ENCODE results near the gene ROPN1B. TPM values are rescaled to one million over a fixed set of nuclear protein-coding genes. Genes with fewer than 3 reads are reported as not detected.
A peak's percentile ranks its signal among the peaks of the same experiment; 100 is the strongest.
"Not testable (repeated sequence)": the region's sequence is repeated elsewhere in the genome, so short reads cannot be mapped to it uniquely, and the experiment has no call there.

Gene ROPN1B
- polyA plus RNA-seq (2013, experiment 1 of 2): 0.07 TPM
- polyA plus RNA-seq (2013, experiment 2 of 2): not detected

GRCh38 chr3:125968701-125969592, at the start of gene ROPN1B:
Gene ROPN1B (plus strand): TSS chr3:125969178. CDS start chr3:125972055, 2,877 bp downstream.
- H3K4me2 ChIP-seq (ENCODE audit: low read length); H3K23ac ChIP-seq (ENCODE audit: low read length); H3K79me2 ChIP-seq (ENCODE audit: control insufficient read depth, insufficient read depth, low read length); DNase-seq; H3K27ac ChIP-seq (ENCODE audit: low read depth, low read length); H3K18ac ChIP-seq (ENCODE audit: low read length); H3K4me3 ChIP-seq (ENCODE audit: low read length); H3K27me3 ChIP-seq (ENCODE audit: insufficient read depth, low read length, poor library complexity); H3K56ac ChIP-seq (ENCODE audit: low read length); H3K4ac ChIP-seq (ENCODE audit: low read depth, low read length); H2BK120ac ChIP-seq (ENCODE audit: low read depth, low read length); H2BK5ac ChIP-seq (ENCODE audit: low read length); H2BK15ac ChIP-seq (replicated peaks; ENCODE audit: low read depth); H2AK5ac ChIP-seq (ENCODE audit: low read length); H3K79me1 ChIP-seq (ENCODE audit: low read length); H4K5ac ChIP-seq (ENCODE audit: low read length); H4K8ac ChIP-seq (ENCODE audit: low read depth, low read length); H3K4me1 ChIP-seq (ENCODE audit: control insufficient read depth, low read depth, low read length); H3K36me3 ChIP-seq (ENCODE audit: control insufficient read depth, insufficient read depth, low read length); H3K9ac ChIP-seq (ENCODE audit: low read length): not testable (repeated sequence)
- WGBS (ENCODE audit: extremely low coverage, insufficient coverage, low lambda C conversion rate): no CpG with 5 or more reads among the region's 50 CpGs

- not testable (repeated sequence) for H3K56ac ChIP-seq (ENCODE audit: low read length); H3K23ac ChIP-seq (ENCODE audit: low read length); H3K18ac ChIP-seq (ENCODE audit: low read length); H3K27ac ChIP-seq (ENCODE audit: low read depth, low read length); H3K4me3 ChIP-seq (ENCODE audit: low read length); H3K4me1 ChIP-seq (ENCODE audit: control insufficient read depth, low read depth, low read length); H3K4ac ChIP-seq (ENCODE audit: low read depth, low read length); H3K4me2 ChIP-seq (ENCODE audit: low read length); H3K79me1 ChIP-seq (ENCODE audit: low read length); H2BK15ac ChIP-seq (replicated peaks; ENCODE audit: low read depth); DNase-seq; H4K5ac ChIP-seq (ENCODE audit: low read length); H3K36me3 ChIP-seq (ENCODE audit: control insufficient read depth, insufficient read depth, low read length); H2AK5ac ChIP-seq (ENCODE audit: low read length); H2BK120ac ChIP-seq (ENCODE audit: low read depth, low read length); H3K79me2 ChIP-seq (ENCODE audit: control insufficient read depth, insufficient read depth, low read length); H4K8ac ChIP-seq (ENCODE audit: low read depth, low read length); H3K27me3 ChIP-seq (ENCODE audit: insufficient read depth, low read length, poor library complexity); H2BK5ac ChIP-seq (ENCODE audit: low read length); H3K9ac ChIP-seq (ENCODE audit: low read length)
- no CpG with 5 or more reads among the region's 10 CpGs for WGBS (ENCODE audit: extremely low coverage, insufficient coverage, low lambda C conversion rate)
These were observed 48.8 kb upstream of the ROPN1B start for GRCh38 chr3:125920191-125920590.

- peak overlapping the region; percentile 42 for H3K56ac ChIP-seq (ENCODE audit: low read length)
- DNase-seq; H2BK120ac ChIP-seq (ENCODE audit: low read depth, low read length); H2BK5ac ChIP-seq (ENCODE audit: low read length); H2BK15ac ChIP-seq (replicated peaks; ENCODE audit: low read depth); H4K5ac ChIP-seq (ENCODE audit: low read length); H3K79me1 ChIP-seq (ENCODE audit: low read length); H3K9ac ChIP-seq (ENCODE audit: low read length); H3K27me3 ChIP-seq (ENCODE audit: insufficient read depth, low read length, poor library complexity); H3K4me2 ChIP-seq (ENCODE audit: low read length); H3K36me3 ChIP-seq (ENCODE audit: control insufficient read depth, insufficient read depth, low read length); H3K18ac ChIP-seq (ENCODE audit: low read length); H3K27ac ChIP-seq (ENCODE audit: low read depth, low read length); H4K8ac ChIP-seq (ENCODE audit: low read depth, low read length); H3K23ac ChIP-seq (ENCODE audit: low read length); H2AK5ac ChIP-seq (ENCODE audit: low read length); H3K4me3 ChIP-seq (ENCODE audit: low read length); H3K4ac ChIP-seq (ENCODE audit: low read depth, low read length); H3K79me2 ChIP-seq (ENCODE audit: control insufficient read depth, insufficient read depth, low read length); H3K4me1 ChIP-seq (ENCODE audit: control insufficient read depth, low read depth, low read length): not testable (repeated sequence)
- WGBS (ENCODE audit: extremely low coverage, insufficient coverage, low lambda C conversion rate): no CpG with 5 or more reads among the region's 14 CpGs
These were observed 48.2 kb upstream of the ROPN1B start for GRCh38 chr3:125920751-125921279.

- WGBS (ENCODE audit: extremely low coverage, insufficient coverage, low lambda C conversion rate): no CpG with 5 or more reads among the region's 5 CpGs
- H3K18ac ChIP-seq (ENCODE audit: low read length); H2AK5ac ChIP-seq (ENCODE audit: low read length); H3K23ac ChIP-seq (ENCODE audit: low read length); H3K9ac ChIP-seq (ENCODE audit: low read length); H3K36me3 ChIP-seq (ENCODE audit: control insufficient read depth, insufficient read depth, low read length); H4K5ac ChIP-seq (ENCODE audit: low read length); H4K8ac ChIP-seq (ENCODE audit: low read depth, low read length); H3K27me3 ChIP-seq (ENCODE audit: insufficient read depth, low read length, poor library complexity); H2BK120ac ChIP-seq (ENCODE audit: low read depth, low read length); H2BK15ac ChIP-seq (replicated peaks; ENCODE audit: low read depth); H3K79me2 ChIP-seq (ENCODE audit: control insufficient read depth, insufficient read depth, low read length); H3K4me1 ChIP-seq (ENCODE audit: control insufficient read depth, low read depth, low read length); H2BK5ac ChIP-seq (ENCODE audit: low read length); H3K4me2 ChIP-seq (ENCODE audit: low read length); H3K4me3 ChIP-seq (ENCODE audit: low read length); H3K4ac ChIP-seq (ENCODE audit: low read depth, low read length); H3K27ac ChIP-seq (ENCODE audit: low read depth, low read length); H3K79me1 ChIP-seq (ENCODE audit: low read length): not testable (repeated sequence)
- DNase-seq: peak; percentile 82
- peak overlapping the region; percentile 42 for H3K56ac ChIP-seq (ENCODE audit: low read length)
These were observed 47.3 kb upstream of the ROPN1B start for GRCh38 chr3:125921712-125922111.

- not testable (repeated sequence) for H3K23ac ChIP-seq (ENCODE audit: low read length); H3K79me2 ChIP-seq (ENCODE audit: control insufficient read depth, insufficient read depth, low read length); H3K79me1 ChIP-seq (ENCODE audit: low read length); H4K5ac ChIP-seq (ENCODE audit: low read length); H3K4me2 ChIP-seq (ENCODE audit: low read length); H2BK5ac ChIP-seq (ENCODE audit: low read length); H3K4me3 ChIP-seq (ENCODE audit: low read length); H4K8ac ChIP-seq (ENCODE audit: low read depth, low read length); H2AK5ac ChIP-seq (ENCODE audit: low read length); H3K4ac ChIP-seq (ENCODE audit: low read depth, low read length); H3K27ac ChIP-seq (ENCODE audit: low read depth, low read length); H3K27me3 ChIP-seq (ENCODE audit: insufficient read depth, low read length, poor library complexity); H3K18ac ChIP-seq (ENCODE audit: low read length); H2BK120ac ChIP-seq (ENCODE audit: low read depth, low read length); H3K4me1 ChIP-seq (ENCODE audit: control insufficient read depth, low read depth, low read length); H2BK15ac ChIP-seq (replicated peaks; ENCODE audit: low read depth); H3K36me3 ChIP-seq (ENCODE audit: control insufficient read depth, insufficient read depth, low read length); H3K9ac ChIP-seq (ENCODE audit: low read length); H3K56ac ChIP-seq (ENCODE audit: low read length)
- DNase-seq: peak; percentile 42
- no CpG with 5 or more reads among the region's 16 CpGs for WGBS (ENCODE audit: extremely low coverage, insufficient coverage, low lambda C conversion rate)
These were observed 45.5 kb upstream of the ROPN1B start for GRCh38 chr3:125923324-125924115.

Data from mesendoderm (in vitro differentiated cells).